A172 (cell line): Measurements from ENCODE around the gene BMI1. TPM values are rescaled to one million over a fixed set of nuclear protein-coding genes. Genes with fewer than 3 reads are reported as not detected.
A peak's percentile ranks its signal among the peaks of the same experiment; 100 is the strongest.
"Not testable (repeated sequence)": the region's sequence is repeated elsewhere in the genome, so short reads cannot be mapped to it uniquely, and the experiment has no call there.

Experiments
- DNase-seq: peaks from one replicate; pipeline ENCODE4 v3.0.0-alpha.2; 2015; ENCODE audit warnings: low spot score
- total RNA-seq: library from RNA; depleted of rRNA; stranded (reverse); fragments of >200 nt; shearing (Covaris generic); gene quantifications from 2 replicates; pipeline ENCODE4 v1.2.3, GENCODE V29; 2014; rRNA removed

The BMI1 gene
- total RNA-seq: 116 and 120 TPM in 2 replicates

DNA sequence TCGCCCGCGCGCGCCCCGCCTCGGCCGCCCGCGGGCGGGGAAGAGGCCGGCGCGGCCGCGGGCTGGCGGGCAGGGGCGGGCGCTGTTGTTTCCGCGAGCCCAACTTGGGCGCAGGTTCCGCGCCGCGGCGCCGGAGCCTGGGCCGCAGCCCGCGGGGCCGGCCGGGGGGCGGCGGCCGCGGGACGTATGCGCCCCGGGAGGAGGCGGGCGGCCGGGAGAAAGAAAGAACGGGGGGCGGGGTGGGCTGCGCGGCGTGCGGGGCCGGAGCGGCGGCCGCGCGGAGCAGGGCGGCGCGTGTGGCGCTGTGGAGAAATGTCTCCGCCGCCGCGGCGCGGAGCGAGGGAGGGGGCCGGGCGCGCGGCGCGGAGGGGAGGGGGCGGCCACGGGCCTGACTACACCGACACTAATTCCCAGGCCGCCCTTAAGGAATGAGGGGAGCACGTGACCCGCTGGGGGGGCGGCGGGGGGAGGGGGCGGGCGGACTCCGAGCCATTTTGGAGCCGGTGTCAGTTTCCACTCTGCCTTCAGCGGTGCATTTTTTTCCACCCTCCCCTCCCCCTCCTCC is at the start of gene BMI1:
Gene BMI1 (plus strand): TSS at position 509 of the 565 bp plus-strand sequence. CDS start 5,351 bp downstream, outside the sequence.
- DNase-seq: peak; percentile 55

GRCh38 chr10:22271786-22272185 is 49.1 kb upstream of the BMI1 start:
- no peak for DNase-seq

- no peak for DNase-seq
Observed at GRCh38 chr10:22278441-22278782, 42.5 kb upstream of the BMI1 start.

DNA sequence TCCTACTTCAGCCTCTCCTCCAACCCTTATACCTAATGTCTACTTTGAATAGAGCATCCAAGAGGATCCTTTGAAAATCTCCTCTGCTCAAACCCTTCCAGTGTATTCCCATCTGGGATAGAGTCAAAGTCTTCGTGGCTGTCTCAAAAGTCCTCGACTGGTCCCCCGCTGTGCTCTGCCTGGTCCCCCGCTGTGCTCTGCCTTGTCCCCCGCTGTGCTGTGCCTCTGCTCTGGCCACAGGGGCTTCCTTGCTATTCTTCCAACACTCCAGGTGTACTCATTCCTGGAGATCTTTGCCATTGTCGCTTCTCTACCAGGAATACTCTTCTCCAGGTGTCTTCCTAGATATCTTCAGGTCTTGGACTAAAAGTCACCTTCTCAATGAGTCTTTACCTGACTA is 40.8 kb upstream of the BMI1 start:
- DNase-seq: no peak

DNA sequence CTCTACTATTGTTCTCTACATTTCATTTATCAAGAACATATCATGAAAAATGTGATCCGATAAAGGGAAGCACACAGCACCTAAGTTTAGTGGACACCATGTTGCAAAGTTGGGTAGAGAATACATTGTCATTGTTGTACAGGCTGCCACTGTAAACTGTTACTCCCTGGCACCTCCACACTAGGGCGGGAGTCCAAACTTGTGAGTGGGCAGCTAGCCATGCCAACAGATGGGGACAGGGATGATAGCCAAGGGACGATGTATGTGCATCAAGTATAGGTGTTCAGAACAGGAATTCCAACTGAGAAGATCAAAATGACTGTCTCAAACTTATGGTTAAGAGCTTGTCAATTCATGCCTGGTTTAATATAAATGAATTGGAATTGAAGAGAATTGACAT is 35.8 kb upstream of the BMI1 start:
- DNase-seq: no peak

DNA sequence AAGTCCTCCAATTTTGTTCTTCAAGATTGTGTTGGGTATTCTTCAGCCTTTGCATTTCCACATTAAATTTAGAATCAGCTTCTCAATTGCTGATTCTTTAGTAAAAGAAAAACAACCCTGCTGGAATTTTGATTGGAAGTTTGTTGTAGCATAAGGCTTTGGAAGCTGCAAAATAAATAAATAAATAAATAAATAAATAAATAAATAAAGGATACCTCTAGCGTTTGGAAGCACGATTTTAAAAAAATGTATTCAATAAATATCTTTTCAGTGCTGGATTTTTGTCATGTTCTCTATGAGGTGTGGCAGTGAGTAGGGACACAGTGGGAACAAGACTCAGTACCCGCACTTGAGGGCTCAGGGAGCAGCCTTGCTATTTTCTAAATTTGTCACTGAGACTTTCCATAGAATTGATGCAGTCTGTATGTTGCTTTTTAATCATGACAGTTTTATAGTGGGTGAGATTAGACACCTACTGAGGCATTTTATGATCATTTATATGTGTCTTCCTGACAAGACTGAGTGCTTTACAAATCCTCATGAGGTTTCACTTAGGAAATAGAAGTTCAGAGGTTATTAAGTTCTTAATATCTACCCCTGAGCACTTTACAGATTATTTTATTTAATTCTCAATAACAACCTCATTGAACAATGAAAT is 27.0 kb upstream of the BMI1 start:
- no peak for DNase-seq

GRCh38 chr10:22294694-22295093 is 26.2 kb upstream of the BMI1 start:
- no peak for DNase-seq

DNA sequence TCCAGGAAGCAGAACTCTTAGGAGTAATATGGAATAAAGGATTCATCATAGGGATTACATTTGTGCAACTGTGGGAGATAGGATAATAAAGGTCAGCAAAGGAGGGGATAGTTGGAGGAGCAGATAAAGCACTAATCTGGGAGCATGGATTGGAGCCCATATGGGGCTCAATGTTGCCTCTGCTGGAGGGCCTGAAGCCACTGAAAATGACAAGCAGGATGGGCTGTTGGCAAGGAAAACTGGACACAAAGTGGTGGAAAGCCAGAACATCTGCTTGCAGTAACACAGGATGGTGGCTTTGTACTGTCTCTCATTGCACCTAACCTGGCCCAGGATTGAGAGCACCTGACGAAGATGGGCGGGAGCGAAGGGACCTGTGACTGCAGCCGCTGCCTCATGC is 19.7 kb upstream of the BMI1 start:
- DNase-seq: no peak

- DNase-seq: no peak
Observed at GRCh38 chr10:22303461-22303860, 17.4 kb upstream of the BMI1 start.

- DNase-seq: peak; percentile 23
Observed at GRCh38 chr10:22305721-22306120, 15.2 kb upstream of the BMI1 start.

GRCh38 chr10:22308390-22308789 is 12.5 kb upstream of the BMI1 start:
- DNase-seq: peak; percentile 15

DNA sequence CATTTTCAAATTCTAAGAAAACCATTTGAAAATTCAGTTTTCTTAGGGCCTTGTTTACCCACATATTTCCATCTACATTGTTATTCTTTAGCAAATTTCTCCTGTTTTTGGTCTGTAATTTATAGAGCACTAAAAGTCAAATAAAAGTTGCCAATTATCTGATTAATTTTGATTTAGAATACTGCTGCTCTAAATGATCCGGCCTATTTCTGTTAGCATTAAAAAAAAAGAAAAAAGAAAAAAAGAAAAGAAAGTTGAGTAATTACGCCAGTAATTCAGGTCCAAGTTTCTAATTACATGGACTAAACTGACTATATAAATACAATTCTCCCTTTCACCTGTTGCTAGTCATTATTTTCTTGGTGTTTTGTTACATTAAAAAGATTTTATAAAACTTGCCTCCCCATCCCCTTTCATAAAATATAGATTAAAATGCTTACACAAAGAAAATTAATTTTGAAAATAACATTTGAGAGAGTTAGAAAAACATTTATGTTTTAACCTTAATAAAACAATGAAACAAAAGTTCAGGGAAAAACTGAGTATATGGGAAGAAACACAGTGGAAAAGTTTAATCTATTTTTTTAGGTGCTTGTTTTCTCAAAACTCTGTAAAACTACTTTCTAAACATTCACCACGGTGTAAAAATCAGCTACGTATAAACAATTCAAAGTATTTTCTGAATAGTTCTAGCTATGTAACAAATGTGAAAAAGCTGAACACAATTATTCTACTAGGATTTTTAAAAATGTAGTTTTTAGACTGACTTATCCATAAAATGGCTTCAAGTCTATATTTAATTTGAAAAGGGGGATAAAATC is 11.5 kb upstream of the BMI1 start:
- no peak for DNase-seq

GRCh38 chr10:22310012-22310411 is 10.9 kb upstream of the BMI1 start:
- DNase-seq: not testable (repeated sequence)

- DNase-seq: no peak
Observed at GRCh38 chr10:22310928-22311327, 10.0 kb upstream of the BMI1 start.

GRCh38 chr10:22314852-22315251 is 6.0 kb upstream of the BMI1 start:
- DNase-seq: no peak

DNA sequence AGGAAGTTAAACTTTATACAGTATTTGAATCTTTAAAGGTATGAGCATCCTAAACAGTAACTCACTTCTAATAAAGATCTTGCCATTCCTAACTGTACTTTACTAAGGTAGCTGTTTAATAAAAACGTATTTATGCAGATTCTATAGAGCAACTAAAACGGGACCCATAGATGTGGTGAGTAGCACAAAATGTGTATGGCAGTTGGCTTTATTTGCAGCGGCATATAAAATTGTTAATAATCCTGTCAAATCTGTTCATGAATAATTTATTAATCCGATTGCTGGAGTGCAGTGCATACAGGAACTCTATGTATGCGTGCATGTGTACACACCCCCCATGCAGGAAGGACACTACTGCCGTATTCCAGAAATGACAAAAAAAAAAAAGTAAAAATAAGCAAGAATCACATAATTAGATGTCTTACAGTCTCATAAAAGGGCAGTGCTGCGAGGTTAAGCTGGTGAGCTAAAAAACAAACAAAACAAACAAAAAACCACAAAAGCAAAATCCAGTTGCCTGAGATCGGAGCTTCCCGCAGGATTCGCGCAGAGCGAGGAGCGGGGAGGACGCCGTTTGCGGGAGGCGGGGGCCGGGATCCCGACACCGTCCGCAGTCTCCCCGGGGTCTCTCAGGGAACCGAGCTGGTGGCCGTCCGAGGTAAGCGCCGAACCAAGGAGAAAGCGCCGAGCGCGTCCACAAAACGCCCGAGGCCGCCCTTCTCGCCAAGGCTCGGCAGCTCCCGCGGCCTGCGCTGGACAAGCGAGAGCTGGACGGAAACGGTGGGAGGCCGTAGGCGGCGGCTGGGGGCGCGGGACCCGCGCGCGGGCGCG is 5.2 kb upstream of the BMI1 start:
- DNase-seq: no peak

- peak; percentile 71 for DNase-seq
Observed at GRCh38 chr10:22316286-22317075, 4.4 kb upstream of the BMI1 start, which contains the start of gene COMMD3. Gene COMMD3, plus strand, starts transcription at chr10:22316388. Its CDS starts 30 bp downstream, at chr10:22316418.

GRCh38 chr10:22317076-22317370 is 3.9 kb upstream of the BMI1 start:
- peak; percentile 35 for DNase-seq

DNA sequence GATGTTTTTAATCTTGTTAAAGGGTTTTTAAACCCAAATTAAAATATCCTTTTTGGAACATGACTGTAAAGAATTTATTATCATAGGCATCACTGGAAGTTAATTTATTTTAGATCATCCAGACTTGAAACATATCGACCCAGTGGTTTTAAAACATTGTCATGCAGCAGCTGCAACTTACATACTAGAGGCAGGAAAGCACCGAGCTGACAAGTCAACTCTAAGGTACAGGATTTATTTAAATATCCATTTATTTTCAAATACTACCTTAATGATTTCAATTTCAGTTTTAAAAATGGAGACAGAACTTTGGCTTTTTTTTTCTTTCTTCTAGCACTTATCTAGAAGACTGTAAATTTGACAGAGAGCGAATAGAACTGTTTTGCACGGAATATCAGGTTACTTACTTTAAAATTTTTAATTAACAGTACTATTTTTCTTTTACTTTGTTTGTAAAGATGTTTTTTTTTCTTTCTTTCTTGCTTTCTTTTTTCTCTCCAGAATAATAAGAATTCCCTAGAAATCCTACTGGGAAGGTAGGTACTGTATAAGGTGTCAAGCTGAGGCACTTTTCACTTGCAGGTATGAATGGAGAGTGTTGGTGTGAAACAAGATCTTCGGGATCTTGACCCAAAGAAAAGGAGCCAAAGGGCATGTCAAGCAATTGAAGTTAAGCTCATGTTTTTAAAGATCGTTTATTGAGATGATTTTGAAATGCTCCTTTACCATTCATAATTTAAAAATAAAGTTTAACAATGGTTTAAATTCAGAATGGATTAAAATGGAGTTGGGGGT is 2.9 kb upstream of the BMI1 start:
- DNase-seq: no peak

DNA sequence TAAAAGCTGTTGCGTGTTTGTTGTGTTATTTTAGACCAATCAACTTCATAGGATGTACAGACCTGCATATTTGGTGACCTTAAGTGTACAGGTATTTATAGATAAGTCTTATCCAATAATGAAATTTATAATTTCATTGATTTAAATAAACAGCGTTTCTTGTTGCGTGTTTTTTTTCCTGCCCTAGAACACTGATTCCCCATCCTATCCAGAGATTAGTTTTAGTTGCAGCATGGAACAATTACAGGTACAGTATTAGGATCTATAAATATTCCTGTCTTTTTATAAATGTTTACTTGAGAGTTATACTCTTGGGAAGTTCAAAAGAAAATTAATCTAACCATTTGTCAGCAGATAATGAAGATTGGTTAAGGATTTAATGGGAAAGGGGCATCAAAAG is 2.1 kb upstream of the BMI1 start:
- DNase-seq: no peak

GRCh38 chr10:22319547-22319979 is 1.3 kb upstream of the BMI1 start:
- no peak for DNase-seq
